H1 (cell line): ENCODE results near the gene PAPSS2. TPM values are rescaled to one million over a fixed set of nuclear protein-coding genes. Genes with fewer than 3 reads are reported as not detected.

ENCODE experiments used
- ASH2L ChIP-seq: fragments of 200-600, 300-600 bp; sonication (generic); IDR thresholded peaks from one replicate; pipeline ENCODE4 v1.7.1; 2017; ENCODE audit warnings: low read length
- ATF2 ChIP-seq: IDR thresholded peaks from 2 replicates; pipeline ENCODE4 v1.6.1; 2012; ENCODE audit warnings: low read length, inconsistent platforms
- EP300 ChIP-seq, 2 experiments: IDR thresholded peaks; 1 replicate in 1 of 2; 2 replicates in 1 of 2; pipeline ENCODE4 v1.6.1; 2011 to 2012; ENCODE audit warnings: low read depth in 2 of 2, low read length in 2 of 2, mild to moderate bottlenecking in 2 of 2, borderline replicate concordance in 1 of 2, inconsistent platforms in 1 of 2, moderate library complexity in 1 of 2
- NRF1 ChIP-seq: IDR thresholded peaks from 2 replicates; pipeline ENCODE4 v1.6.1; 2011; ENCODE audit warnings: mild to moderate bottlenecking, low read depth, low read length, improper control_type of control experiment
- RNF2 ChIP-seq: fragments of 200-900, 300-1000 bp; sonication (generic); IDR thresholded peaks from 2 replicates; pipeline ENCODE4 v1.7.1; 2016; ENCODE audit warnings: borderline replicate concordance, low read depth, mild to moderate bottlenecking, antibody characterized with exemption, low read length; ENCODE audit not compliant: poor library complexity, severe bottlenecking; ENCODE audit errors: missing control alignments
- SAP30 ChIP-seq: fragments of 300-600 bp; sonication (generic); IDR thresholded peaks from 2 replicates; pipeline ENCODE4 v1.7.1; 2012; ENCODE audit warnings: low read length, moderate library complexity, mild to moderate bottlenecking, inconsistent platforms; ENCODE audit not compliant: insufficient read depth, insufficient replicate concordance
- SP2 ChIP-seq: IDR thresholded peaks from 2 replicates; pipeline ENCODE4 v1.6.1; 2012; ENCODE audit warnings: mild to moderate bottlenecking, low read length, inconsistent platforms
- polyA plus RNA-seq, 7 experiments: library from polyadenylated mRNA; depleted of rRNA in 3 of 7; stranded (reverse) in 5 of 7; unstranded in 2 of 7; fragments of >200 nt in 5 of 7; fragments of 200-250 nt in 2 of 7; gene quantifications; 1 replicate in 5 of 7; 2 replicates in 1 of 7; 4 replicates in 1 of 7; pipeline versions ENCODE4 v1.2.1 to v1.2.3, GENCODE V29; 2011 to 2013; ENCODE audit warnings: missing spikeins in 2 of 7, mixed read lengths in 2 of 7
- total RNA-seq: library from RNA; stranded (reverse); fragmentation: NEBNext Ultra II Directional; extraction: Animal tissue kit (Norgen Biotek cat#: 25700); gene quantifications from 2 replicates; pipeline ENCODE4 v1.2.1, GENCODE V29; 2021
- TF ChIP-seq, protein P1 (sequence below): fragments of 300-600 bp; sonication (generic); IDR thresholded peaks from 2 replicates; pipeline ENCODE4 v1.7.1; 2012; ENCODE audit warnings: low read length, moderate library complexity, mild to moderate bottlenecking, inconsistent platforms; ENCODE audit not compliant: insufficient replicate concordance

Gene PAPSS2
- total and polyA plus RNA-seq, 2 of the 8 experiments (the other 6 are each of a cell fraction or from before 2014, with no cell fraction given), result 7.6 to 20.2 TPM

- TF ChIP-seq, protein P1, sequence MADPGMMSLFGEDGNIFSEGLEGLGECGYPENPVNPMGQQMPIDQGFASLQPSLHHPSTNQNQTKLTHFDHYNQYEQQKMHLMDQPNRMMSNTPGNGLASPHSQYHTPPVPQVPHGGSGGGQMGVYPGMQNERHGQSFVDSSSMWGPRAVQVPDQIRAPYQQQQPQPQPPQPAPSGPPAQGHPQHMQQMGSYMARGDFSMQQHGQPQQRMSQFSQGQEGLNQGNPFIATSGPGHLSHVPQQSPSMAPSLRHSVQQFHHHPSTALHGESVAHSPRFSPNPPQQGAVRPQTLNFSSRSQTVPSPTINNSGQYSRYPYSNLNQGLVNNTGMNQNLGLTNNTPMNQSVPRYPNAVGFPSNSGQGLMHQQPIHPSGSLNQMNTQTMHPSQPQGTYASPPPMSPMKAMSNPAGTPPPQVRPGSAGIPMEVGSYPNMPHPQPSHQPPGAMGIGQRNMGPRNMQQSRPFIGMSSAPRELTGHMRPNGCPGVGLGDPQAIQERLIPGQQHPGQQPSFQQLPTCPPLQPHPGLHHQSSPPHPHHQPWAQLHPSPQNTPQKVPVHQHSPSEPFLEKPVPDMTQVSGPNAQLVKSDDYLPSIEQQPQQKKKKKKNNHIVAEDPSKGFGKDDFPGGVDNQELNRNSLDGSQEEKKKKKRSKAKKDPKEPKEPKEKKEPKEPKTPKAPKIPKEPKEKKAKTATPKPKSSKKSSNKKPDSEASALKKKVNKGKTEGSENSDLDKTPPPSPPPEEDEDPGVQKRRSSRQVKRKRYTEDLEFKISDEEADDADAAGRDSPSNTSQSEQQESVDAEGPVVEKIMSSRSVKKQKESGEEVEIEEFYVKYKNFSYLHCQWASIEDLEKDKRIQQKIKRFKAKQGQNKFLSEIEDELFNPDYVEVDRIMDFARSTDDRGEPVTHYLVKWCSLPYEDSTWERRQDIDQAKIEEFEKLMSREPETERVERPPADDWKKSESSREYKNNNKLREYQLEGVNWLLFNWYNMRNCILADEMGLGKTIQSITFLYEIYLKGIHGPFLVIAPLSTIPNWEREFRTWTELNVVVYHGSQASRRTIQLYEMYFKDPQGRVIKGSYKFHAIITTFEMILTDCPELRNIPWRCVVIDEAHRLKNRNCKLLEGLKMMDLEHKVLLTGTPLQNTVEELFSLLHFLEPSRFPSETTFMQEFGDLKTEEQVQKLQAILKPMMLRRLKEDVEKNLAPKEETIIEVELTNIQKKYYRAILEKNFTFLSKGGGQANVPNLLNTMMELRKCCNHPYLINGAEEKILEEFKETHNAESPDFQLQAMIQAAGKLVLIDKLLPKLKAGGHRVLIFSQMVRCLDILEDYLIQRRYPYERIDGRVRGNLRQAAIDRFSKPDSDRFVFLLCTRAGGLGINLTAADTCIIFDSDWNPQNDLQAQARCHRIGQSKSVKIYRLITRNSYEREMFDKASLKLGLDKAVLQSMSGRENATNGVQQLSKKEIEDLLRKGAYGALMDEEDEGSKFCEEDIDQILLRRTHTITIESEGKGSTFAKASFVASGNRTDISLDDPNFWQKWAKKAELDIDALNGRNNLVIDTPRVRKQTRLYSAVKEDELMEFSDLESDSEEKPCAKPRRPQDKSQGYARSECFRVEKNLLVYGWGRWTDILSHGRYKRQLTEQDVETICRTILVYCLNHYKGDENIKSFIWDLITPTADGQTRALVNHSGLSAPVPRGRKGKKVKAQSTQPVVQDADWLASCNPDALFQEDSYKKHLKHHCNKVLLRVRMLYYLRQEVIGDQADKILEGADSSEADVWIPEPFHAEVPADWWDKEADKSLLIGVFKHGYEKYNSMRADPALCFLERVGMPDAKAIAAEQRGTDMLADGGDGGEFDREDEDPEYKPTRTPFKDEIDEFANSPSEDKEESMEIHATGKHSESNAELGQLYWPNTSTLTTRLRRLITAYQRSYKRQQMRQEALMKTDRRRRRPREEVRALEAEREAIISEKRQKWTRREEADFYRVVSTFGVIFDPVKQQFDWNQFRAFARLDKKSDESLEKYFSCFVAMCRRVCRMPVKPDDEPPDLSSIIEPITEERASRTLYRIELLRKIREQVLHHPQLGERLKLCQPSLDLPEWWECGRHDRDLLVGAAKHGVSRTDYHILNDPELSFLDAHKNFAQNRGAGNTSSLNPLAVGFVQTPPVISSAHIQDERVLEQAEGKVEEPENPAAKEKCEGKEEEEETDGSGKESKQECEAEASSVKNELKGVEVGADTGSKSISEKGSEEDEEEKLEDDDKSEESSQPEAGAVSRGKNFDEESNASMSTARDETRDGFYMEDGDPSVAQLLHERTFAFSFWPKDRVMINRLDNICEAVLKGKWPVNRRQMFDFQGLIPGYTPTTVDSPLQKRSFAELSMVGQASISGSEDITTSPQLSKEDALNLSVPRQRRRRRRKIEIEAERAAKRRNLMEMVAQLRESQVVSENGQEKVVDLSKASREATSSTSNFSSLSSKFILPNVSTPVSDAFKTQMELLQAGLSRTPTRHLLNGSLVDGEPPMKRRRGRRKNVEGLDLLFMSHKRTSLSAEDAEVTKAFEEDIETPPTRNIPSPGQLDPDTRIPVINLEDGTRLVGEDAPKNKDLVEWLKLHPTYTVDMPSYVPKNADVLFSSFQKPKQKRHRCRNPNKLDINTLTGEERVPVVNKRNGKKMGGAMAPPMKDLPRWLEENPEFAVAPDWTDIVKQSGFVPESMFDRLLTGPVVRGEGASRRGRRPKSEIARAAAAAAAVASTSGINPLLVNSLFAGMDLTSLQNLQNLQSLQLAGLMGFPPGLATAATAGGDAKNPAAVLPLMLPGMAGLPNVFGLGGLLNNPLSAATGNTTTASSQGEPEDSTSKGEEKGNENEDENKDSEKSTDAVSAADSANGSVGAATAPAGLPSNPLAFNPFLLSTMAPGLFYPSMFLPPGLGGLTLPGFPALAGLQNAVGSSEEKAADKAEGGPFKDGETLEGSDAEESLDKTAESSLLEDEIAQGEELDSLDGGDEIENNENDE, result no peak
- TF ChIP-seq SP2 (no peak), ASH2L (no peak), RNF2 (no peak), SAP30 (no peak), ATF2 (no peak), NRF1 (no peak), EP300 (IDR thresholded peaks at IDR 0.05; ENCODE audit: borderline replicate concordance in 1 of 2, low read depth in 2 of 2, low read length in 2 of 2) (no peak)
Observed at GRCh38 chr10:87716348-87716670, 56.6 kb downstream of the PAPSS2 start (continued).
